ENCODE results near the gene PARD3B. TPM values are rescaled to one million over a fixed set of nuclear protein-coding genes. Genes with fewer than 3 reads are reported as not detected.
A peak's percentile ranks its signal among the peaks of the same experiment; 100 is the strongest.

Gene PARD3B
- total RNA-seq, 1 experiment from 2014 or later = 6.4 TPM

DNA sequence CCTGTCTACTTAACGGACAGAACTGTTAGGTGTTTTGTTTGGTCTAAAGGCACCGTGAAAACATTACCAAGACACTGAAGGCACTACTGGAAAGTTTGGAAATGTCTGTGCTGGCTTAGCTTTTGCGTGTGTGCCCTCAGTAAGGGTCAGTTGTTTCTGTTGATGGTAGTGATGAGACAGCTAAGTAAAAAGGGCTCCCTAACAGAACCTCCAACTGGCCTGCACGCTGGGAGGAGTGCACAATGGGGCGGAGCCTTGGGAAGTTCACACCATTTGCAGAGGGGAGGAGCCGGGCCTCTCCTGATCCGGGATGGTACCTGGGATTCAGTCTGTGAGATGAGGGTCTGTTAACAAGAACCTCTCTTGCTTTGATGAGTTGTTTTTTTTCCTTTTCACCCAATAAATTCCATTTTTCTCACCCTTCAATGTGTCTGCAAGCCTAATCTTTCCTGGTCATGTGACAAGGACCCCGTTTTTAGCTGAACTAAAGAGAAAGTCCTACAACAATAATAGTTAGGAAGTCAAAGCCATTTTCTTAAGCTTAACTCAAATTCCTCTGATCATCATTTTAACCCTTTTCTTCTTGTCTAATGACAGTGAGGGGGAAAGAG is 368.7 kb downstream of the PARD3B start:
- H2AK5ac ChIP-seq (ENCODE audit: insufficient read length, low read length) = no peak overlapping the region
- no peaks in the 10 kb centered on the region for H3K79me2 ChIP-seq (ENCODE audit: insufficient read depth, low read length)
- no peaks in the 10 kb centered on the region for H3K9me3 Mint-ChIP-seq
- no peak overlapping the region for H3K4ac ChIP-seq (ENCODE audit: low read depth, low read length)
- no peaks in the 10 kb centered on the region for H3K4me1 ChIP-seq (ENCODE audit: insufficient read depth, low read length)
- DNase-seq = peak; percentile 49
- no peaks in the 10 kb centered on the region for H4K20me1 ChIP-seq (ENCODE audit: control insufficient read depth, insufficient read depth, insufficient read length)
- no peaks in the 10 kb centered on the region for H3K36me3 Mint-ChIP-seq (ENCODE audit: insufficient read depth in 1 of 3, low read depth in 3 of 3)
- WGBS (ENCODE audit: extremely low coverage, insufficient read length, low lambda C conversion rate) = no CpG with 5 or more reads among the region's 8 CpGs
- no peak overlapping the region for H4K91ac ChIP-seq (ENCODE audit: insufficient read length, low read depth, low read length)
- no peak overlapping the region for H3K14ac ChIP-seq (ENCODE audit: insufficient read depth, low read length)
- no peak overlapping the region for H2BK12ac ChIP-seq (ENCODE audit: insufficient read length, low read depth, low read length)
- no peaks in the 10 kb centered on the region for H3K79me1 ChIP-seq (ENCODE audit: insufficient read depth, low read depth, low read length, poor library complexity, severe bottlenecking)
- TF ChIP-seq, protein P1, sequence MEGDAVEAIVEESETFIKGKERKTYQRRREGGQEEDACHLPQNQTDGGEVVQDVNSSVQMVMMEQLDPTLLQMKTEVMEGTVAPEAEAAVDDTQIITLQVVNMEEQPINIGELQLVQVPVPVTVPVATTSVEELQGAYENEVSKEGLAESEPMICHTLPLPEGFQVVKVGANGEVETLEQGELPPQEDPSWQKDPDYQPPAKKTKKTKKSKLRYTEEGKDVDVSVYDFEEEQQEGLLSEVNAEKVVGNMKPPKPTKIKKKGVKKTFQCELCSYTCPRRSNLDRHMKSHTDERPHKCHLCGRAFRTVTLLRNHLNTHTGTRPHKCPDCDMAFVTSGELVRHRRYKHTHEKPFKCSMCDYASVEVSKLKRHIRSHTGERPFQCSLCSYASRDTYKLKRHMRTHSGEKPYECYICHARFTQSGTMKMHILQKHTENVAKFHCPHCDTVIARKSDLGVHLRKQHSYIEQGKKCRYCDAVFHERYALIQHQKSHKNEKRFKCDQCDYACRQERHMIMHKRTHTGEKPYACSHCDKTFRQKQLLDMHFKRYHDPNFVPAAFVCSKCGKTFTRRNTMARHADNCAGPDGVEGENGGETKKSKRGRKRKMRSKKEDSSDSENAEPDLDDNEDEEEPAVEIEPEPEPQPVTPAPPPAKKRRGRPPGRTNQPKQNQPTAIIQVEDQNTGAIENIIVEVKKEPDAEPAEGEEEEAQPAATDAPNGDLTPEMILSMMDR (conservative IDR thresholded peaks at IDR 0.05) = no peak
- H3K18ac ChIP-seq (ENCODE audit: insufficient read length, low read depth, low read length) = no peak overlapping the region
- no peak overlapping the region for H2AFZ ChIP-seq (ENCODE audit: low read length)
- no peak overlapping the region for H4K8ac ChIP-seq (replicated peaks; ENCODE audit: insufficient read length, low read depth, low read length)
- no peaks in the 10 kb centered on the region for H3K27me3 Mint-ChIP-seq (ENCODE audit: low read depth)
- no peak overlapping the region for H2BK5ac ChIP-seq (ENCODE audit: insufficient read length, low read length)
- no peak overlapping the region for H3K56ac ChIP-seq (ENCODE audit: insufficient read length, low read depth, low read length)
- H3K23me2 ChIP-seq (ENCODE audit: insufficient read length, low read depth, low read length, poor library complexity, severe bottlenecking) = no peaks in the 10 kb centered on the region
- no peak overlapping the region for H2BK15ac ChIP-seq (ENCODE audit: low read depth, low read length)
- H3K9me3 ChIP-seq (ENCODE audit: control insufficient read depth, low read depth, low read length) = no peaks in the 10 kb centered on the region
- no peak overlapping the region for H3K4me2 ChIP-seq (ENCODE audit: insufficient read depth, insufficient read length, low read length)
- H3K4me1 Mint-ChIP-seq = peaks cover 0 to 3% of the 10 kb centered on the region in 2 experiments; a peak in 2 of 4 replicates
- H3K27ac Mint-ChIP-seq = no peak overlapping the region
- no peak overlapping the region for H3K27ac ChIP-seq (ENCODE audit: insufficient read length, low read depth, low read length)
- H4K5ac ChIP-seq (ENCODE audit: insufficient read length, low read depth, low read length) = no peak overlapping the region
- H2BK20ac ChIP-seq (ENCODE audit: low read depth, low read length, poor library complexity, severe bottlenecking) = no peak overlapping the region
- no peak overlapping the region for H3K23ac ChIP-seq (ENCODE audit: insufficient read length, low read depth, low read length)
- H2BK120ac ChIP-seq (ENCODE audit: low read depth, low read length, poor library complexity, severe bottlenecking) = no peak overlapping the region
- H3T11ph ChIP-seq (ENCODE audit: low read length) = no peak overlapping the region
- H3K27me3 ChIP-seq (ENCODE audit: insufficient read depth, low read length) = no peaks in the 10 kb centered on the region
- no peak overlapping the region for H3K9ac ChIP-seq (ENCODE audit: extremely low read depth, insufficient read length, low read length)
- no peak overlapping the region for H3K4me3 Mint-ChIP-seq

Measured in H9 (cell line).